ENCODE results near the gene SHQ1. TPM values are rescaled to one million over a fixed set of nuclear protein-coding genes. Genes with fewer than 3 reads are reported as not detected.

SHQ1 gene
- total and polyA plus RNA-seq, 2 donors (not counting 3 experiments of a cell fraction or from before 2014, with no cell fraction given), result 7.3 to 20.6 TPM

GRCh38 chr3:72891053-72891855 is 43.0 kb upstream of the SHQ1 start:
- Histone ChIP-seq H3K79me2 (ENCODE audit: control insufficient read depth, insufficient read depth, low read length) (no peaks in the 10 kb centered on the region), H3K9ac (replicated peaks; ENCODE audit: extremely low read depth, insufficient read depth, low read length) (no peak overlapping the region), H3K9me3 (replicated peaks; ENCODE audit: control insufficient read depth, insufficient read depth, low read length) (no peaks in the 10 kb centered on the region), H3K36me3 (ENCODE audit: control insufficient read depth in 2 of 2, extremely low read depth in 1 of 2, insufficient read depth in 2 of 2, low read length in 2 of 2) (no peaks in the 10 kb centered on the region), H3K9me1 (replicated peaks; ENCODE audit: control insufficient read depth, extremely low read depth, insufficient read depth, low read length) (no peaks in the 10 kb centered on the region), H3K27me3 (ENCODE audit: control insufficient read depth in 2 of 2, insufficient read depth in 2 of 2, low read length in 2 of 2) (peaks cover 27 to 42% of the 10 kb centered on the region in 2 experiments), H4K20me1 (replicated peaks; ENCODE audit: control insufficient read depth, extremely low read depth, insufficient read depth, low read length) (no peaks in the 10 kb centered on the region), H3K27ac (ENCODE audit: insufficient read depth, low read depth, low read length) (no peak overlapping the region), H3K4me1 (ENCODE audit: control insufficient read depth, extremely low read depth, insufficient read depth, low read length) (peaks cover 5% of the 10 kb centered on the region), H3K4me2 (ENCODE audit: insufficient read depth, low read length) (no peak overlapping the region), H3K4me3 (replicated peaks in 1 of 3; ENCODE audit: insufficient read depth in 1 of 3, low read depth in 1 of 3, low read length in 3 of 3) (no peak overlapping the region), H2AFZ (ENCODE audit: low read depth, low read length) (no peak overlapping the region)
- ChIA-PET CTCF (interaction anchor here (0.6 to 1.4 kb wide), 2 partner anchors 40 to 534 kb away, joined by 3 to 5 read pairs; no protein-coding TSS in a partner anchor), POLR2A (no interaction called here)
- dilution Hi-C loops (cut with MboI; ENCODE audit: extremely low pct_ligation_motif_present, low sequenced_read_pairs), result no loop called here
- FAIRE-seq, result no peak
- BruUV-seq (replicated peaks), result no TSS peak
- TF ChIP-seq CTCF (IDR thresholded peaks at IDR 0.05; ENCODE audit: extremely low read depth in 1 of 2, insufficient read depth in 1 of 2, low read depth in 1 of 2, low read length in 2 of 2), result no peak
- no peak for TF ChIP-seq EZH2 (IDR thresholded peaks at IDR 0.05; ENCODE audit: borderline replicate concordance, low read depth, low read length, severe bottlenecking)
- no peak for TF ChIP-seq POLR2A (IDR thresholded peaks at IDR 0.05; ENCODE audit: low read depth, low read length)
- no peak for TF ChIP-seq MAX (IDR thresholded peaks at IDR 0.05; ENCODE audit: insufficient read depth, insufficient read length)
- DNase-seq (ENCODE audit: low read depth, low spot score), result no peak
- intact Hi-C loops (cut with micrococcal nuclease), result no loop called here

All from endothelial cell of umbilical vein (primary cell).